ENCODE measurements around the gene ZNF354C.

- TF ChIP-seq POLR2A (IDR thresholded peaks at IDR 0.05; ENCODE audit: extremely low read depth, insufficient read length) (no peak), MAX (IDR thresholded peaks at IDR 0.05; ENCODE audit: low read depth, low read length) (no peak)
- TF ChIP-seq, protein P1, sequence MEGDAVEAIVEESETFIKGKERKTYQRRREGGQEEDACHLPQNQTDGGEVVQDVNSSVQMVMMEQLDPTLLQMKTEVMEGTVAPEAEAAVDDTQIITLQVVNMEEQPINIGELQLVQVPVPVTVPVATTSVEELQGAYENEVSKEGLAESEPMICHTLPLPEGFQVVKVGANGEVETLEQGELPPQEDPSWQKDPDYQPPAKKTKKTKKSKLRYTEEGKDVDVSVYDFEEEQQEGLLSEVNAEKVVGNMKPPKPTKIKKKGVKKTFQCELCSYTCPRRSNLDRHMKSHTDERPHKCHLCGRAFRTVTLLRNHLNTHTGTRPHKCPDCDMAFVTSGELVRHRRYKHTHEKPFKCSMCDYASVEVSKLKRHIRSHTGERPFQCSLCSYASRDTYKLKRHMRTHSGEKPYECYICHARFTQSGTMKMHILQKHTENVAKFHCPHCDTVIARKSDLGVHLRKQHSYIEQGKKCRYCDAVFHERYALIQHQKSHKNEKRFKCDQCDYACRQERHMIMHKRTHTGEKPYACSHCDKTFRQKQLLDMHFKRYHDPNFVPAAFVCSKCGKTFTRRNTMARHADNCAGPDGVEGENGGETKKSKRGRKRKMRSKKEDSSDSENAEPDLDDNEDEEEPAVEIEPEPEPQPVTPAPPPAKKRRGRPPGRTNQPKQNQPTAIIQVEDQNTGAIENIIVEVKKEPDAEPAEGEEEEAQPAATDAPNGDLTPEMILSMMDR (IDR thresholded peaks at IDR 0.05; ENCODE audit: low read depth, low read length) = no peak
Observed at GRCh38 chr5:179124273-179124852, 64.2 kb downstream of the ZNF354C start.

Data from NB4 (cell line).